ENCODE data around the gene DEF6.

DEF6 gene

GRCh38 chr6:35297601-35298481 lies at the start of gene DEF6:
Gene DEF6 (plus strand): TSS chr6:35297818. CDS start chr6:35297857, 39 bp downstream.
- DNase-seq (ENCODE audit: low read depth): peak; percentile 32

- DNase-seq (ENCODE audit: low read depth): no peak
Observed at GRCh38 chr6:35248300-35248699, 49.3 kb upstream of the DEF6 start.

- no peak for DNase-seq (ENCODE audit: low read depth)
Observed at GRCh38 chr6:35248965-35249364, 48.7 kb upstream of the DEF6 start.

- DNase-seq (ENCODE audit: low read depth): no peak
Observed at GRCh38 chr6:35251949-35252348, 45.7 kb upstream of the DEF6 start.

- DNase-seq (ENCODE audit: low read depth): no peak
Observed at GRCh38 chr6:35253249-35253648, 44.4 kb upstream of the DEF6 start.

GRCh38 chr6:35258336-35258735 lies 39.3 kb upstream of the DEF6 start:
- DNase-seq (ENCODE audit: low read depth): no peak

GRCh38 chr6:35258858-35259193 lies 38.8 kb upstream of the DEF6 start:
- peak; percentile 23 for DNase-seq (ENCODE audit: low read depth)

GRCh38 chr6:35259194-35259947 lies 38.2 kb upstream of the DEF6 start, which contains the start of gene ZNF76:
Gene ZNF76 (plus strand): TSS chr6:35259735. CDS start chr6:35281152, 21,417 bp downstream.
- DNase-seq (ENCODE audit: low read depth): peak; percentile 93

GRCh38 chr6:35259948-35260590 lies 37.5 kb upstream of the DEF6 start:
- no peak for DNase-seq (ENCODE audit: low read depth)

- no peak for DNase-seq (ENCODE audit: low read depth)
Observed at GRCh38 chr6:35260591-35261570, 36.7 kb upstream of the DEF6 start.

- DNase-seq (ENCODE audit: low read depth): no peak
Observed at GRCh38 chr6:35262596-35262995, 35.0 kb upstream of the DEF6 start.

GRCh38 chr6:35264550-35265274 lies 32.9 kb upstream of the DEF6 start:
- DNase-seq (ENCODE audit: low read depth): no peak

- DNase-seq (ENCODE audit: low read depth): no peak
Observed at GRCh38 chr6:35265523-35265922, 32.1 kb upstream of the DEF6 start.

- DNase-seq (ENCODE audit: low read depth): no peak
Observed at GRCh38 chr6:35267446-35267845, 30.2 kb upstream of the DEF6 start.

GRCh38 chr6:35267897-35268296 lies 29.7 kb upstream of the DEF6 start:
- no peak for DNase-seq (ENCODE audit: low read depth)

- no peak for DNase-seq (ENCODE audit: low read depth)
Observed at GRCh38 chr6:35272005-35272404, 25.6 kb upstream of the DEF6 start.

- no peak for DNase-seq (ENCODE audit: low read depth)
Observed at GRCh38 chr6:35273822-35274559, 23.6 kb upstream of the DEF6 start.

GRCh38 chr6:35275744-35276260 lies 21.8 kb upstream of the DEF6 start:
- no peak for DNase-seq (ENCODE audit: low read depth)

GRCh38 chr6:35278708-35279107 lies 18.9 kb upstream of the DEF6 start:
- DNase-seq (ENCODE audit: low read depth): no peak

- DNase-seq (ENCODE audit: low read depth): no peak
Observed at GRCh38 chr6:35280903-35281302, 16.7 kb upstream of the DEF6 start.

Data from GM04504 (cell line).